ENCODE measurements around the gene HMGN1.

Gene HMGN1

GRCh38 chr21:39367783-39368182 lies 18.9 kb upstream of the HMGN1 start:
- DNase-seq (ENCODE audit: low spot score) = no peak

GRCh38 chr21:39366563-39366962 lies 17.7 kb upstream of the HMGN1 start:
- no peak for DNase-seq (ENCODE audit: low spot score)

- DNase-seq (ENCODE audit: low spot score) = no peak
These were observed 16.1 kb upstream of the HMGN1 start for GRCh38 chr21:39364949-39365348.

GRCh38 chr21:39363607-39364555 lies 15.0 kb upstream of the HMGN1 start:
- DNase-seq (ENCODE audit: low spot score) = no peak

- DNase-seq (ENCODE audit: low spot score) = no peak
These were observed 13.8 kb upstream of the HMGN1 start for GRCh38 chr21:39362733-39363132.

GRCh38 chr21:39359382-39359781 lies 10.5 kb upstream of the HMGN1 start:
- no peak for DNase-seq (ENCODE audit: low spot score)

- no peak for DNase-seq (ENCODE audit: low spot score)
These were observed 4.4 kb upstream of the HMGN1 start for GRCh38 chr21:39353295-39353694.

- no peak for DNase-seq (ENCODE audit: low spot score)
These were observed 1.5 kb upstream of the HMGN1 start for GRCh38 chr21:39350094-39351005.

GRCh38 chr21:39349211-39350093 lies 564 bp upstream of the HMGN1 start:
- peak; percentile 93 for DNase-seq (ENCODE audit: low spot score)

GRCh38 chr21:39348040-39348354 lies 891 bp downstream of the HMGN1 start:
- no peak for DNase-seq (ENCODE audit: low spot score)

GRCh38 chr21:39347537-39347936 lies 1.4 kb downstream of the HMGN1 start:
- no peak for DNase-seq (ENCODE audit: low spot score)

GRCh38 chr21:39346671-39347331 lies 2.1 kb downstream of the HMGN1 start:
- DNase-seq (ENCODE audit: low spot score) = no peak

- DNase-seq (ENCODE audit: low spot score) = no peak
These were observed 2.7 kb downstream of the HMGN1 start for GRCh38 chr21:39346206-39346605.

GRCh38 chr21:39345440-39345839 lies 3.4 kb downstream of the HMGN1 start:
- no peak for DNase-seq (ENCODE audit: low spot score)

- no peak for DNase-seq (ENCODE audit: low spot score)
These were observed 4.0 kb downstream of the HMGN1 start for GRCh38 chr21:39344848-39345247.

GRCh38 chr21:39341249-39341923 lies 7.5 kb downstream of the HMGN1 start:
- no peak for DNase-seq (ENCODE audit: low spot score)

- DNase-seq (ENCODE audit: low spot score) = no peak
These were observed 8.2 kb downstream of the HMGN1 start for GRCh38 chr21:39340687-39341086.

- no peak for DNase-seq (ENCODE audit: low spot score)
These were observed 9.7 kb downstream of the HMGN1 start for GRCh38 chr21:39339231-39339630.

- no peak for DNase-seq (ENCODE audit: low spot score)
These were observed 12.4 kb downstream of the HMGN1 start for GRCh38 chr21:39336457-39337008.

GRCh38 chr21:39334611-39335010 lies 14.3 kb downstream of the HMGN1 start:
- DNase-seq (ENCODE audit: low spot score) = no peak

- DNase-seq (ENCODE audit: low spot score) = no peak
These were observed 16.7 kb downstream of the HMGN1 start for GRCh38 chr21:39332175-39332574.
